Panc1 (cell line): Measurements from ENCODE around the gene PDCD2L.

Source experiments
- TF ChIP-seq, protein P1 (sequence below): fragments of 450-650 bp; IDR thresholded peaks from 2 replicates; pipeline ENCODE4 v1.5.1; 2017; ENCODE audit warnings: mild to moderate bottlenecking
- TF ChIP-seq, protein P2 (sequence below), 2 experiments: IDR thresholded peaks; 2 replicates each; pipeline ENCODE4 v1.6.1; 2011 to 2012; ENCODE audit warnings: low read depth in 2 of 2, control low read depth in 1 of 2, low read length in 1 of 2, mild to moderate bottlenecking in 1 of 2, moderate library complexity in 1 of 2; ENCODE audit not compliant: insufficient read depth in 1 of 2

DNA sequence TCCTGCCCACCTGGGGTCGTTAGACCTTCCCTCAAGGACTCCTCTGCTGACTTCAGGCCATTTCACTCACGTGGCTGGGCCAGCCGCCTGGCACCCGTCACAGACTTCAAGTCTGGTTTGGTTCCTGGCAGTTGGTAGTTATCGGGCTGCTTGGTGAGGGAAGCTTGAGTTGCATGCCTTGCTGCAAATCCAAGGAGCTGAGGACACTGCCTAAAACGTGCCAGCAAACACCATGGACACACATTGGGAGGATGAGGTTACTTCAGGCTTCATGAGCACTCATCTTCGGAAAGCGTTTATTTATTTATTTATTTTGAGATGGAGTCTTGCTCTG lies 36.6 kb upstream of the PDCD2L start:
- TF ChIP-seq, protein P1, sequence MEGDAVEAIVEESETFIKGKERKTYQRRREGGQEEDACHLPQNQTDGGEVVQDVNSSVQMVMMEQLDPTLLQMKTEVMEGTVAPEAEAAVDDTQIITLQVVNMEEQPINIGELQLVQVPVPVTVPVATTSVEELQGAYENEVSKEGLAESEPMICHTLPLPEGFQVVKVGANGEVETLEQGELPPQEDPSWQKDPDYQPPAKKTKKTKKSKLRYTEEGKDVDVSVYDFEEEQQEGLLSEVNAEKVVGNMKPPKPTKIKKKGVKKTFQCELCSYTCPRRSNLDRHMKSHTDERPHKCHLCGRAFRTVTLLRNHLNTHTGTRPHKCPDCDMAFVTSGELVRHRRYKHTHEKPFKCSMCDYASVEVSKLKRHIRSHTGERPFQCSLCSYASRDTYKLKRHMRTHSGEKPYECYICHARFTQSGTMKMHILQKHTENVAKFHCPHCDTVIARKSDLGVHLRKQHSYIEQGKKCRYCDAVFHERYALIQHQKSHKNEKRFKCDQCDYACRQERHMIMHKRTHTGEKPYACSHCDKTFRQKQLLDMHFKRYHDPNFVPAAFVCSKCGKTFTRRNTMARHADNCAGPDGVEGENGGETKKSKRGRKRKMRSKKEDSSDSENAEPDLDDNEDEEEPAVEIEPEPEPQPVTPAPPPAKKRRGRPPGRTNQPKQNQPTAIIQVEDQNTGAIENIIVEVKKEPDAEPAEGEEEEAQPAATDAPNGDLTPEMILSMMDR = no peak
- TF ChIP-seq, protein P2, sequence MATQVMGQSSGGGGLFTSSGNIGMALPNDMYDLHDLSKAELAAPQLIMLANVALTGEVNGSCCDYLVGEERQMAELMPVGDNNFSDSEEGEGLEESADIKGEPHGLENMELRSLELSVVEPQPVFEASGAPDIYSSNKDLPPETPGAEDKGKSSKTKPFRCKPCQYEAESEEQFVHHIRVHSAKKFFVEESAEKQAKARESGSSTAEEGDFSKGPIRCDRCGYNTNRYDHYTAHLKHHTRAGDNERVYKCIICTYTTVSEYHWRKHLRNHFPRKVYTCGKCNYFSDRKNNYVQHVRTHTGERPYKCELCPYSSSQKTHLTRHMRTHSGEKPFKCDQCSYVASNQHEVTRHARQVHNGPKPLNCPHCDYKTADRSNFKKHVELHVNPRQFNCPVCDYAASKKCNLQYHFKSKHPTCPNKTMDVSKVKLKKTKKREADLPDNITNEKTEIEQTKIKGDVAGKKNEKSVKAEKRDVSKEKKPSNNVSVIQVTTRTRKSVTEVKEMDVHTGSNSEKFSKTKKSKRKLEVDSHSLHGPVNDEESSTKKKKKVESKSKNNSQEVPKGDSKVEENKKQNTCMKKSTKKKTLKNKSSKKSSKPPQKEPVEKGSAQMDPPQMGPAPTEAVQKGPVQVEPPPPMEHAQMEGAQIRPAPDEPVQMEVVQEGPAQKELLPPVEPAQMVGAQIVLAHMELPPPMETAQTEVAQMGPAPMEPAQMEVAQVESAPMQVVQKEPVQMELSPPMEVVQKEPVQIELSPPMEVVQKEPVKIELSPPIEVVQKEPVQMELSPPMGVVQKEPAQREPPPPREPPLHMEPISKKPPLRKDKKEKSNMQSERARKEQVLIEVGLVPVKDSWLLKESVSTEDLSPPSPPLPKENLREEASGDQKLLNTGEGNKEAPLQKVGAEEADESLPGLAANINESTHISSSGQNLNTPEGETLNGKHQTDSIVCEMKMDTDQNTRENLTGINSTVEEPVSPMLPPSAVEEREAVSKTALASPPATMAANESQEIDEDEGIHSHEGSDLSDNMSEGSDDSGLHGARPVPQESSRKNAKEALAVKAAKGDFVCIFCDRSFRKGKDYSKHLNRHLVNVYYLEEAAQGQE (IDR thresholded peaks at IDR 0.05; ENCODE audit: insufficient read depth in 1 of 2, low read depth in 2 of 2, low read length in 1 of 2) = no peak
